GM19328 (cell line): ENCODE results near the gene CLEC4F.

ENCODE experiments used
- ATAC-seq: cut with Tn5 transposase; IDR thresholded peaks from one replicate; pipeline ENCODE4 v1.9.1; 2021; ENCODE audit warnings: mild to moderate bottlenecking, moderate library complexity; ENCODE audit not compliant: unreplicated experiment

The CLEC4F gene

GRCh38 chr2:70789304-70790135 lies 30.9 kb downstream of the CLEC4F start:
- ATAC-seq, result no peak

- ATAC-seq, result no peak
Measured at GRCh38 chr2:70785137-70785911, 35.1 kb downstream of the CLEC4F start.

- ATAC-seq, result no peak
Measured at GRCh38 chr2:70784320-70784719, 36.1 kb downstream of the CLEC4F start.

GRCh38 chr2:70779911-70780545 lies 40.4 kb downstream of the CLEC4F start:
- ATAC-seq, result no peak

- no peak for ATAC-seq
Measured at GRCh38 chr2:70779491-70779890, 40.9 kb downstream of the CLEC4F start.

GRCh38 chr2:70778676-70779075 lies 41.7 kb downstream of the CLEC4F start:
- ATAC-seq, result no peak

GRCh38 chr2:70777450-70777849 lies 42.9 kb downstream of the CLEC4F start:
- no peak for ATAC-seq

- no peak for ATAC-seq
Measured at GRCh38 chr2:70776266-70776665, 44.1 kb downstream of the CLEC4F start.

GRCh38 chr2:70775141-70775540 lies 45.3 kb downstream of the CLEC4F start:
- ATAC-seq, result no peak

- no peak for ATAC-seq
Measured at GRCh38 chr2:70772486-70773155, 47.8 kb downstream of the CLEC4F start.

GRCh38 chr2:70771446-70771845 lies 49.0 kb downstream of the CLEC4F start:
- ATAC-seq, result no peak

GRCh38 chr2:70769450-70769849 lies 50.9 kb downstream of the CLEC4F start:
- ATAC-seq, result no peak

- ATAC-seq, result no peak
Measured at GRCh38 chr2:70768590-70769085, 51.8 kb downstream of the CLEC4F start.

GRCh38 chr2:70767699-70768589 lies 52.5 kb downstream of the CLEC4F start, which contains the start of gene ADD2:
ADD2 (minus strand) TSS chr2:70768200; CDS start chr2:70706408, 61,792 bp downstream.
- ATAC-seq, result no peak

- no peak for ATAC-seq
Measured at GRCh38 chr2:70767079-70767698, 53.2 kb downstream of the CLEC4F start.

GRCh38 chr2:70766357-70767078 lies 53.9 kb downstream of the CLEC4F start:
- no peak for ATAC-seq

GRCh38 chr2:70765507-70765906 lies 54.9 kb downstream of the CLEC4F start:
- no peak for ATAC-seq

GRCh38 chr2:70759446-70759845 lies 61.0 kb downstream of the CLEC4F start:
- no peak for ATAC-seq
